GM19438 (cell line): ENCODE results near the gene RAB31.

ENCODE experiments used
- ATAC-seq: cut with Tn5 transposase; IDR thresholded peaks from one replicate; pipeline ENCODE4 v1.9.1; 2021; ENCODE audit warnings: low read depth; ENCODE audit not compliant: unreplicated experiment

RAB31 gene

GRCh38 chr18:9690418-9691188 lies 17.5 kb upstream of the RAB31 start:
- ATAC-seq: no peak

- ATAC-seq: no peak
Observed at GRCh38 chr18:9691235-9691634, 16.9 kb upstream of the RAB31 start.

GRCh38 chr18:9694174-9694573 lies 13.9 kb upstream of the RAB31 start:
- no peak for ATAC-seq

- no peak for ATAC-seq
Observed at GRCh38 chr18:9694952-9695495, 13.1 kb upstream of the RAB31 start.

GRCh38 chr18:9695605-9696004 lies 12.5 kb upstream of the RAB31 start:
- no peak for ATAC-seq

GRCh38 chr18:9696112-9696511 lies 12.0 kb upstream of the RAB31 start:
- ATAC-seq: no peak

GRCh38 chr18:9696701-9697100 lies 11.4 kb upstream of the RAB31 start:
- no peak for ATAC-seq

GRCh38 chr18:9697121-9697520 lies 11.0 kb upstream of the RAB31 start:
- no peak for ATAC-seq

GRCh38 chr18:9698497-9698896 lies 9.6 kb upstream of the RAB31 start:
- ATAC-seq: no peak

GRCh38 chr18:9700261-9700796 lies 7.8 kb upstream of the RAB31 start:
- ATAC-seq: no peak

GRCh38 chr18:9701609-9702349 lies 6.3 kb upstream of the RAB31 start:
- no peak for ATAC-seq

- ATAC-seq: no peak
Observed at GRCh38 chr18:9704233-9705118, 3.6 kb upstream of the RAB31 start.

- ATAC-seq: no peak
Observed at GRCh38 chr18:9705183-9705829, 2.8 kb upstream of the RAB31 start.

- no peak for ATAC-seq
Observed at GRCh38 chr18:9706081-9706935, 1.8 kb upstream of the RAB31 start.

GRCh38 chr18:9707381-9708056 lies 582 bp upstream of the RAB31 start:
- no peak for ATAC-seq

- ATAC-seq: peak; percentile 18
Observed at GRCh38 chr18:9708434-9709303, 568 bp downstream of the RAB31 start.

- no peak for ATAC-seq
Observed at GRCh38 chr18:9709304-9709877, 1.3 kb downstream of the RAB31 start.
